ENCODE measurements around the gene SATB2. TPM values are rescaled to one million over a fixed set of nuclear protein-coding genes. Genes with fewer than 3 reads are reported as not detected.

SATB2 gene
- total RNA-seq, 1 donor from 2014 or later, result 7.4 TPM

- H3K27ac ChIP-seq, result no peak overlapping the region
- H3K4me3 ChIP-seq, result no peak overlapping the region
- no peaks in the 10 kb centered on the region for H3K9me3 ChIP-seq
- H3K27me3 ChIP-seq, result no peaks in the 10 kb centered on the region
- intact Hi-C loops (cut with DNase I), result no loop called here
- no peak for DNase-seq (ENCODE audit: extremely low spot score in 2 of 2)
- no peak for TF ChIP-seq CTCF (IDR thresholded peaks at IDR 0.05)
- no peaks in the 10 kb centered on the region for H3K4me1 ChIP-seq
- no peaks in the 10 kb centered on the region for H3K36me3 ChIP-seq
Measured at GRCh38 chr2:199384043-199384442, 73.7 kb downstream of the SATB2 start.

- no peak overlapping the region for H3K27ac ChIP-seq
- no peak for TF ChIP-seq POLR2A (IDR thresholded peaks at IDR 0.05)
- TF ChIP-seq POLR2AphosphoS5 (IDR thresholded peaks at IDR 0.05; ENCODE audit: insufficient read depth in 1 of 2, low read depth in 1 of 2), result no peak
- TF ChIP-seq CTCF (IDR thresholded peaks at IDR 0.05), result no peak
- DNase-seq (ENCODE audit: extremely low spot score in 2 of 2), result no peak
- intact Hi-C loops (cut with DNase I), result no loop called here
- no peak overlapping the region for H3K4me3 ChIP-seq
- H3K4me1 ChIP-seq, result no peaks in the 10 kb centered on the region
- no peaks in the 10 kb centered on the region for H3K27me3 ChIP-seq
- no peaks in the 10 kb centered on the region for H3K36me3 ChIP-seq
- H3K9me3 ChIP-seq, result no peaks in the 10 kb centered on the region
Measured at GRCh38 chr2:199383021-199383420, 74.7 kb downstream of the SATB2 start.

- TF ChIP-seq POLR2A (IDR thresholded peaks at IDR 0.05) (no peak), POLR2AphosphoS5 (IDR thresholded peaks at IDR 0.05; ENCODE audit: insufficient read depth in 1 of 2, low read depth in 1 of 2) (no peak), CTCF (IDR thresholded peaks at IDR 0.05) (no peak)
- H3K36me3 ChIP-seq, result no peaks in the 10 kb centered on the region
Measured at GRCh38 chr2:199382091-199382490, 75.6 kb downstream of the SATB2 start.

GRCh38 chr2:199381531-199381930 lies 76.2 kb downstream of the SATB2 start:
- H3K4me3 ChIP-seq, result no peak overlapping the region
- no peaks in the 10 kb centered on the region for H3K4me1 ChIP-seq
- no peaks in the 10 kb centered on the region for H3K36me3 ChIP-seq
- no peak overlapping the region for H3K27ac ChIP-seq
- intact Hi-C loops (cut with DNase I), result no loop called here
- H3K27me3 ChIP-seq, result no peaks in the 10 kb centered on the region
- H3K9me3 ChIP-seq, result no peaks in the 10 kb centered on the region
- DNase-seq (ENCODE audit: extremely low spot score in 2 of 2), result no peak
- no peak for TF ChIP-seq CTCF (IDR thresholded peaks at IDR 0.05)
- TF ChIP-seq POLR2AphosphoS5 (IDR thresholded peaks at IDR 0.05; ENCODE audit: insufficient read depth in 1 of 2, low read depth in 1 of 2), result no peak
- no peak for TF ChIP-seq POLR2A (IDR thresholded peaks at IDR 0.05)

More at GRCh38 chr2:199382091-199382490, 75.6 kb downstream of the SATB2 start:
- Histone ChIP-seq H3K4me3 (no peak overlapping the region), H3K27me3 (no peaks in the 10 kb centered on the region), H3K9me3 (no peaks in the 10 kb centered on the region), H3K27ac (no peak overlapping the region), H3K4me1 (no peaks in the 10 kb centered on the region)
- intact Hi-C loops (cut with DNase I), result no loop called here
- no peak for DNase-seq (ENCODE audit: extremely low spot score in 2 of 2)

GRCh38 chr2:199378948-199379650 lies 78.6 kb downstream of the SATB2 start:
- Histone ChIP-seq H3K27ac (no peak overlapping the region), H3K9me3 (no peaks in the 10 kb centered on the region), H3K4me3 (no peak overlapping the region), H3K36me3 (no peaks in the 10 kb centered on the region), H3K27me3 (no peaks in the 10 kb centered on the region), H3K4me1 (no peaks in the 10 kb centered on the region)
- no peak for TF ChIP-seq POLR2A (IDR thresholded peaks at IDR 0.05)
- intact Hi-C loops (cut with DNase I), result no loop called here
- no peak for DNase-seq (ENCODE audit: extremely low spot score in 2 of 2)
